AG04450 (cell line): ENCODE measurements around the gene KIF12. TPM values are rescaled to one million over a fixed set of nuclear protein-coding genes. Genes with fewer than 3 reads are reported as not detected.

Experiments used
- CTCF ChIA-PET: fragments of 300-600, 350-600 bp; formaldehyde crosslinking; extraction: SDS; loops from one replicate; lab custom pipeline; 2022; ENCODE audit warnings: antibody characterized with exemption, inconsistent platforms; lab: Charles Lee
- POLR2A ChIA-PET: fragments of 350-600 bp; formaldehyde crosslinking; extraction: SDS; loops from one replicate; lab custom pipeline; 2021; ENCODE audit warnings: antibody characterized with exemption, inconsistent platforms; lab: Yijun Ruan, JAX
- DNase-seq: peaks from one replicate; pipeline ENCODE4 v3.0.0-alpha.2; 2011; ENCODE audit warnings: low read depth, low spot score
- H3K27ac ChIP-seq: one replicate; pipeline ENCODE4 v1.5.1; 2012; ENCODE audit warnings: low read depth, low read length, control low read depth
- H3K27me3 ChIP-seq: one replicate; pipeline ENCODE4 v1.6.0; 2012; ENCODE audit warnings: low read length; ENCODE audit not compliant: control insufficient read depth, insufficient read depth
- H3K4me3 ChIP-seq: 2 replicates; pipeline ENCODE4 v1.5.1; 2011; ENCODE audit warnings: mild to moderate bottlenecking, low read depth, low read length, control low read depth
- H3K9me3 ChIP-seq: 2 replicates; pipeline ENCODE4 v1.5.1; 2012; ENCODE audit warnings: low read length; ENCODE audit not compliant: control insufficient read depth, insufficient read depth
- polyA plus RNA-seq: library from polyadenylated mRNA; depleted of rRNA; stranded (reverse); fragments of >200 nt; gene quantifications from 2 replicates; pipeline ENCODE4 v1.2.3, GENCODE V29; 2011
- TF ChIP-seq, protein P1 (sequence below): IDR thresholded peaks from 2 replicates; pipeline ENCODE4 v1.5.1; 2011; ENCODE audit warnings: low read depth, low read length, control low read depth, inconsistent platforms

KIF12 gene
- polyA plus RNA-seq, 1 experiment = not detected

DNA sequence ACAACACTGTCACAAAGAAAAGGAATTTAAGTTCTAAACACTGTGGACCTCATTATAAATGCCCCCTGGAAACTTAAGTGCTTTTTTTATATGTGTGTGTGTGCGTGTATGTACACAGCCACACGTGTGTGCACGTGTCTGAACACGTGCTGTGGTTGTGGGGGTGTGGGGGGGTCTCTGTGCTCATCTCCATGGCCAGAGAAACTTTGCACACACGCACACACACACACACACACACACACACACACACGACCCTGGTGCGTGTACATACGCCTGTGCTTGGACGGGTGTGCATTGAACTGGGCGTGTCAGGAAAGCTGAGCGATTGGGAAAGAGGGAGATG, 48.9 kb downstream of the KIF12 start:
- POLR2A ChIA-PET = no interaction called here
- H3K27me3 ChIP-seq = no peaks in the 10 kb centered on the region
- no peak overlapping the region for H3K4me3 ChIP-seq
- no peaks in the 10 kb centered on the region; the same call in 1 of the 2 replicates for H3K9me3 ChIP-seq
- H3K27ac ChIP-seq = no peak overlapping the region
- CTCF ChIA-PET = no interaction called here
- TF ChIP-seq, protein P1, sequence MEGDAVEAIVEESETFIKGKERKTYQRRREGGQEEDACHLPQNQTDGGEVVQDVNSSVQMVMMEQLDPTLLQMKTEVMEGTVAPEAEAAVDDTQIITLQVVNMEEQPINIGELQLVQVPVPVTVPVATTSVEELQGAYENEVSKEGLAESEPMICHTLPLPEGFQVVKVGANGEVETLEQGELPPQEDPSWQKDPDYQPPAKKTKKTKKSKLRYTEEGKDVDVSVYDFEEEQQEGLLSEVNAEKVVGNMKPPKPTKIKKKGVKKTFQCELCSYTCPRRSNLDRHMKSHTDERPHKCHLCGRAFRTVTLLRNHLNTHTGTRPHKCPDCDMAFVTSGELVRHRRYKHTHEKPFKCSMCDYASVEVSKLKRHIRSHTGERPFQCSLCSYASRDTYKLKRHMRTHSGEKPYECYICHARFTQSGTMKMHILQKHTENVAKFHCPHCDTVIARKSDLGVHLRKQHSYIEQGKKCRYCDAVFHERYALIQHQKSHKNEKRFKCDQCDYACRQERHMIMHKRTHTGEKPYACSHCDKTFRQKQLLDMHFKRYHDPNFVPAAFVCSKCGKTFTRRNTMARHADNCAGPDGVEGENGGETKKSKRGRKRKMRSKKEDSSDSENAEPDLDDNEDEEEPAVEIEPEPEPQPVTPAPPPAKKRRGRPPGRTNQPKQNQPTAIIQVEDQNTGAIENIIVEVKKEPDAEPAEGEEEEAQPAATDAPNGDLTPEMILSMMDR = no peak
- DNase-seq = no peak

DNA sequence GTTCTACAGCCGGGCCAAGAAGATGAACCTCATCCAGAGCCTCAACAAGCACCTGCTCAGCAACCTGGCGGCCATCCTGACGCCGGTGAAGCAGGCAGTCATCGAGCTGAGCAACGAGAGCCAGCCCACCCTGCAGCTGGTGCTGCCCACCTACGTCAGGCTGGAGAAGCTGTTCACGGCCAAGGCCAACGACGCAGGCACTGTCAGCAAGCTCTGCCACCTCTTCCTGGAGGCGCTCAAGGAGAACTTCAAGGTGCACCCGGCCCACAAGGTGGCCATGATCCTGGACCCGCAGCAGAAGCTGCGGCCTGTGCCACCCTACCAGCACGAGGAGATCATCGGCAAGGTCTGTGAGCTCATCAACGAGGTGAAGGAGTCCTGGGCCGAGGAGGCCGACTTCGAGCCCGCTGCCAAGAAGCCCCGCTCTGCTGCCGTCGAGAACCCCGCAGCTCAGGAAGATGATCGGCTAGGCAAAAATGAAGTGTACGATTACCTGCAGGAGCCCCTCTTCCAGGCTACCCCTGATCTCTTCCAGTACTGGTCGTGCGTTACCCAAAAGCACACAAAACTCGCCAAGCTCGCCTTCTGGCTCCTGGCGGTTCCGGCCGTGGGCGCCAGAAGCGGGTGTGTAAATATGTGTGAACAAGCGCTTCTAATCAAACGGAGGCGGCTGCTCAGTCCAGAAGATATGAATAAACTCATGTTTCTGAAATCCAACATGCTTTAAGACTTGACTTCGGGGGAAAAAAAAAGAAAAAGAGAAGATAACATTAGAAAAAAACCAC, 49.5 kb downstream of the KIF12 start:
- Histone ChIP-seq H3K9me3 (no peaks in the 10 kb centered on the region; the same call in 1 of the 2 replicates), H3K4me3 (no peak overlapping the region), H3K27ac (no peak overlapping the region), H3K27me3 (no peaks in the 10 kb centered on the region)
- TF ChIP-seq, protein P1 = no peak
- no peak for DNase-seq
- POLR2A ChIA-PET = no interaction called here
- CTCF ChIA-PET = interaction anchor here (0.9 to 1.2 kb wide), 2 partner anchors 33 to 173 kb away, joined by 3 read pairs; no protein-coding TSS in a partner anchor

DNA sequence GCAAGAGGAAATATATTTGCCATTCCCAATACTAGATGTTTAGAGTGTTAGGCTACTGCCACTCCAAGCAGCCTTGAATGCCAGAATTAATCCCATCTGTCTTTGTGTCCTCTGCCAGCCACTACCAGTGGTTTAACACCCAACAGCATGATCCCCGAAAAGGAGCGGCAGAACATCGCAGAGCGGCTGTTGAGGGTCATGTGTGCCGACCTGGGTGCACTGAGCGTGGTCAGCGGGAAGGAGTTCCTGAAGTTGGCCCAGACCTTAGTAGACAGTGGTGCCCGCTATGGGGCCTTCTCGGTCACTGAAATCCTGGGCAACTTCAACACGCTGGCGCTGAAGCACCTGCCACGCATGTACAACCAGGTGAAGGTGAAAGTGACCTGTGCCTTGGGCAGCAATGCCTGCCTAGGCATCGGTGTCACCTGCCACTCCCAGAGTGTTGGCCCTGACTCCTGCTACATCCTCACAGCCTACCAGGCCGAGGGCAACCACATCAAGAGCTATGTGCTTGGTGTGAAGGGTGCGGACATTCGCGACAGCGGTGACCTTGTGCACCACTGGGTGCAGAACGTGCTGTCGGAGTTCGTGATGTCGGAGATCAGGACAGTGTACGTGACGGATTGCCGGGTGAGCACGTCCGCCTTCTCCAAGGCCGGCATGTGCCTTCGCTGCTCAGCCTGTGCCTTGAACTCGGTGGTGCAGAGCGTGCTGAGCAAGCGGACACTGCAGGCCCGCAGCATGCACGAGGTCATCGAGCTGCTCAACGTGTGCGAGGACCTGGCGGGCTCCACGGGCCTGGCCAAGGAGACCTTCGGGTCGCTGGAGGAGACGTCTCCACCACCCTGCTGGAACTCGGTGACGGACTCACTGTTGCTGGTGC, 50.3 kb downstream of the KIF12 start:
- no peak overlapping the region for H3K4me3 ChIP-seq
- H3K27me3 ChIP-seq = no peaks in the 10 kb centered on the region
- H3K27ac ChIP-seq = no peak overlapping the region
- DNase-seq = no peak
- TF ChIP-seq, protein P1 = no peak
- ChIA-PET CTCF (interaction anchor here (0.9 to 1.2 kb wide), 2 partner anchors 34 to 172 kb away, joined by 3 read pairs; no protein-coding TSS in a partner anchor), POLR2A (no interaction called here)
- no peaks in the 10 kb centered on the region; the same call in 1 of the 2 replicates for H3K9me3 ChIP-seq

DNA sequence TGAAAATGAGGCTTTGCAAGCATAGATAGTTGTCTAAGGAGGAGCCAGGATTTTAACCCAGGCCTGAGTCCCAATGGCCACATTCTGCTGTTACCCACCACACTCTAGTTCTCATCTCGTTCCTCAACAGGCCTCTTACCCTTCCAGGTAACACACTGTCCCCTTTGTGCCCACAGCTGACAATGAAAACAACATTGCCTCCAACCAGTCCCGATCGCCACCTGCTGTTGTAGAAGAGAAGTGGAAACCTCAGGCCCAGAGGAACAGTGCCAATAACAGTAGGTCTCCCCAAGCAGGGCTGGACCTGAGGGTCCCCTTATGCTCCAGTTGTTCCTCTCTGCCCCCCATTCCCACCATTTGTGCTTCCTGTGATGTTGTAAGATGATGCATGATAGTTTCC, 51.4 kb downstream of the KIF12 start:
- no peak overlapping the region for H3K4me3 ChIP-seq
- H3K27ac ChIP-seq = no peak overlapping the region
- no peaks in the 10 kb centered on the region for H3K27me3 ChIP-seq
- ChIA-PET POLR2A (no interaction called here), CTCF (interaction anchor here (0.8 to 1.0 kb wide), 4 partner anchors 10 to 312 kb away, joined by 3 to 6 read pairs (median 4); no protein-coding TSS in a partner anchor)
- no peak for DNase-seq
- TF ChIP-seq, protein P1 = peak; percentile 40
- no peaks in the 10 kb centered on the region; the same call in 1 of the 2 replicates for H3K9me3 ChIP-seq
